AG04450 (cell line): Measurements from ENCODE around the gene SNRNP70. TPM values are rescaled to one million over a fixed set of nuclear protein-coding genes. Genes with fewer than 3 reads are reported as not detected.

Source experiments
- CTCF ChIA-PET: fragments of 300-600, 350-600 bp; formaldehyde crosslinking; extraction: SDS; loops from one replicate; lab custom pipeline; 2022; ENCODE audit warnings: antibody characterized with exemption, inconsistent platforms; lab: Charles Lee
- POLR2A ChIA-PET: fragments of 350-600 bp; formaldehyde crosslinking; extraction: SDS; loops from one replicate; lab custom pipeline; 2021; ENCODE audit warnings: antibody characterized with exemption, inconsistent platforms; lab: Yijun Ruan, JAX
- DNase-seq: peaks from one replicate; pipeline ENCODE4 v3.0.0-alpha.2; 2011; ENCODE audit warnings: low read depth, low spot score
- H3K27ac ChIP-seq: one replicate; pipeline ENCODE4 v1.5.1; 2012; ENCODE audit warnings: low read depth, low read length, control low read depth
- H3K27me3 ChIP-seq: one replicate; pipeline ENCODE4 v1.6.0; 2012; ENCODE audit warnings: low read length; ENCODE audit not compliant: control insufficient read depth, insufficient read depth
- H3K4me3 ChIP-seq: 2 replicates; pipeline ENCODE4 v1.5.1; 2011; ENCODE audit warnings: mild to moderate bottlenecking, low read depth, low read length, control low read depth
- H3K9me3 ChIP-seq: 2 replicates; pipeline ENCODE4 v1.5.1; 2012; ENCODE audit warnings: low read length; ENCODE audit not compliant: control insufficient read depth, insufficient read depth
- polyA plus RNA-seq: library from polyadenylated mRNA; depleted of rRNA; stranded (reverse); fragments of >200 nt; gene quantifications from 2 replicates; pipeline ENCODE4 v1.2.3, GENCODE V29; 2011
- TF ChIP-seq, protein P1 (sequence below): IDR thresholded peaks from 2 replicates; pipeline ENCODE4 v1.5.1; 2011; ENCODE audit warnings: low read depth, low read length, control low read depth, inconsistent platforms

The SNRNP70 gene
- polyA plus RNA-seq, 1 experiment = 117 TPM

GRCh38 chr19:49064029-49064629 lies 21.1 kb upstream of the SNRNP70 start:
- H3K9me3 ChIP-seq = peaks cover 3% of the 10 kb centered on the region; the same call in 1 of the 2 replicates
- H3K4me3 ChIP-seq = peak overlapping the region; percentile 45
- no peak overlapping the region for H3K27ac ChIP-seq
- peaks cover 26% of the 10 kb centered on the region for H3K27me3 ChIP-seq
- TF ChIP-seq, protein P1, sequence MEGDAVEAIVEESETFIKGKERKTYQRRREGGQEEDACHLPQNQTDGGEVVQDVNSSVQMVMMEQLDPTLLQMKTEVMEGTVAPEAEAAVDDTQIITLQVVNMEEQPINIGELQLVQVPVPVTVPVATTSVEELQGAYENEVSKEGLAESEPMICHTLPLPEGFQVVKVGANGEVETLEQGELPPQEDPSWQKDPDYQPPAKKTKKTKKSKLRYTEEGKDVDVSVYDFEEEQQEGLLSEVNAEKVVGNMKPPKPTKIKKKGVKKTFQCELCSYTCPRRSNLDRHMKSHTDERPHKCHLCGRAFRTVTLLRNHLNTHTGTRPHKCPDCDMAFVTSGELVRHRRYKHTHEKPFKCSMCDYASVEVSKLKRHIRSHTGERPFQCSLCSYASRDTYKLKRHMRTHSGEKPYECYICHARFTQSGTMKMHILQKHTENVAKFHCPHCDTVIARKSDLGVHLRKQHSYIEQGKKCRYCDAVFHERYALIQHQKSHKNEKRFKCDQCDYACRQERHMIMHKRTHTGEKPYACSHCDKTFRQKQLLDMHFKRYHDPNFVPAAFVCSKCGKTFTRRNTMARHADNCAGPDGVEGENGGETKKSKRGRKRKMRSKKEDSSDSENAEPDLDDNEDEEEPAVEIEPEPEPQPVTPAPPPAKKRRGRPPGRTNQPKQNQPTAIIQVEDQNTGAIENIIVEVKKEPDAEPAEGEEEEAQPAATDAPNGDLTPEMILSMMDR = no peak
- ChIA-PET POLR2A (interaction anchor here (0.6 kb wide), 1 partner anchor 8 kb away, joined by 3 read pairs; no protein-coding TSS in a partner anchor), CTCF (interaction anchor here (1.7 kb wide), 1 partner anchor 34 kb away, joined by 15 read pairs; no protein-coding TSS in a partner anchor)
- DNase-seq = no peak

DNA sequence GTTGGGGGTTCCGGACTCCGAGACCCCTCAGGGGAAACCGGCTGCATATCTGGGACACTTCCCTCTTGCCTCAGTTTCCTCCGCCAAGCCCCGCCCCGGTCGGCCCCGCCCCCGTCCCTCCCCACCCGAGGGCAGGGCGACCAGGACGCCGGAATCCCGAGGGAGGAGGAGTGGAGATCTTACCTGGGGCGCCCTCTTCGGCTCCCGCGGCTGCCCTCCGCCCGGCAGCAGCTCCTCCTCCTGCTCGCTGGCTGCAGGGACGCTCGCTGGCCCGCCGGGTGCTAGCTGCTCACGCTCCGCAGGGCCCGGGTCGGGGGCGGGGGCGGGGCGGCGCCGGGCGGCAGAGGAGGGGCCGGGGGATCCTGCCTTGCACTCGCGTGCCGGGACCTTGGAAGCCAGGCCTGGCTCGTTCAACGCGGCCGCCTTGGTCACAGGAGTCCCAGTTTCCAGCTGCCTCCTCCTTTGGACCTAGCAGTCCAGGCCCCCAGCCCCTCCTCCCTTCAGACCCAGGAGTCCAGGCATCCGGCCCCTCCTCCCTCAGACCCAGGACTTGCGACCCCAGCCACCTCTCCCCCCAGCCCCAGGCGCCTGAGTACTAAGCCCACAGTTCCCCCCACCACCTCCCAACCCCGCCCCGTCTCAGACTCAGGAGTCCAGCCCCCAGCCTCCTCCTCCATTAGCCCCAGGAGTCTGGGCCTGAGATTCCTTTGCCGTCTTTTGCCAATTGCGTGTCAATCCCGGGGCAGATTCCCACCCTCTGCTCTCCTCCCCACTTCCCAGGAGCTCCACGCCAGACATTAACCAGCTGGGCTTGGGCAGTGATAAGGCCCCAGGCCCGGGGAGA lies 20.3 kb upstream of the SNRNP70 start, which contains the start of gene NTF4:
Gene NTF4, minus strand, starts transcription at position 51 of the 844 bp plus-strand sequence. CDS start 2,821 bp downstream, outside the sequence.
- Histone ChIP-seq H3K27me3 (peaks cover 26% of the 10 kb centered on the region), H3K27ac (no peak within 1 kb of the TSS), H3K9me3 (peaks cover 5% of the 10 kb centered on the region), H3K4me3 (peak within 1 kb of the TSS; percentile 45)
- no peak for DNase-seq
- POLR2A ChIA-PET = interaction anchor here (0.5 to 0.7 kb wide), 3 partner anchors 9 to 101 kb away, joined by 3 to 4 read pairs (median 3); no protein-coding TSS in a partner anchor
- CTCF ChIA-PET = interaction anchor here (1.7 kb wide), 1 partner anchor 33 kb away, joined by 15 read pairs; no protein-coding TSS in a partner anchor
- TF ChIP-seq, protein P1 = no peak

- TF ChIP-seq, protein P1 = no peak
- H3K27me3 ChIP-seq = peaks cover 29% of the 10 kb centered on the region
- H3K4me3 ChIP-seq = no peak overlapping the region
- H3K9me3 ChIP-seq = peaks cover 15% of the 10 kb centered on the region
- DNase-seq = no peak
- ChIA-PET POLR2A (interaction anchor here (0.7 kb wide), 1 partner anchor 102 kb away, joined by 4 read pairs; no protein-coding TSS in a partner anchor), CTCF (interaction anchor here (1.7 kb wide), 1 partner anchor 32 kb away, joined by 15 read pairs; no protein-coding TSS in a partner anchor)
- H3K27ac ChIP-seq = no peak overlapping the region
Measured at GRCh38 chr19:49065905-49066512, 19.2 kb upstream of the SNRNP70 start.

DNA sequence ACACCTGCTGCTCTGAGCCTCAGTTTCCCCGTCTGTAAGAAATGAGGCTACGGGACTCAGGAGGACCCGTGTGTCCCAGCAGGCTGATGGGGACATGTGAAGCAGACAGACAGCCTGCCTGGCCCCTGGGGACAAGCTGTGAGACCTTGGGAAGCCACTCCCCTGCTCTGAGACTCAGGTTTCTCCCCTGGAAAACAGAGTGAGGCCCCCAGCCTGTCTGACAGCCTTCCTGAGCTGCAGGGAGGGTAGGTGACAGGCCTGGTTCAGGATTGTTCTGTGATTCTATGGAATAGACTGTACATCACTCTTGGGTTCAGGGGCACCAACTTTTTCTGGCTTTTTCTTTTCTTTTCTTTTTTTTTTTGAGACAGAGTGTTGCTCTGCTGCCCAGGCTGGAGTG lies 17.7 kb upstream of the SNRNP70 start:
- DNase-seq = no peak
- Histone ChIP-seq H3K27ac (no peak overlapping the region), H3K27me3 (peaks cover 37% of the 10 kb centered on the region), H3K4me3 (no peak overlapping the region), H3K9me3 (peaks cover 23% of the 10 kb centered on the region)
- TF ChIP-seq, protein P1 = no peak
- CTCF ChIA-PET = no interaction called here
- POLR2A ChIA-PET = interaction anchor here (0.6 kb wide), 1 partner anchor 75 kb away, joined by 3 read pairs; the partner anchor contains the start of gene GYS1
